Hepatocyte (in vitro differentiated cells): Measurements from ENCODE around the gene SYTL1. TPM values are rescaled to one million over a fixed set of nuclear protein-coding genes. Genes with fewer than 3 reads are reported as not detected.

Experiments used
- DNase-seq: peaks from one replicate; pipeline ENCODE4 v3.0.0-alpha.2; 2016; ENCODE audit warnings: low spot score
- H2AFZ ChIP-seq: fragments of 200-600 bp; sonication (generic); 2 replicates; pipeline ENCODE4 v1.6.0; 2016; ENCODE audit warnings: antibody characterized with exemption, mild to moderate bottlenecking
- H3K27ac ChIP-seq: fragments of 200-600 bp; sonication (generic); 2 replicates; pipeline ENCODE4 v1.5.1; 2016; ENCODE audit warnings: mild to moderate bottlenecking
- H3K27me3 ChIP-seq: fragments of 200-600 bp; sonication (generic); 2 replicates; pipeline ENCODE4 v1.6.1; 2016
- H3K36me3 ChIP-seq: fragments of 200-600 bp; sonication (generic); replicated peaks from 2 replicates; pipeline ENCODE4 v1.5.1; 2016; ENCODE audit warnings: low read depth; ENCODE audit not compliant: insufficient read depth
- H3K4me1 ChIP-seq: fragments of 200-600 bp; sonication (generic); 2 replicates; pipeline ENCODE4 v1.5.1; 2016; ENCODE audit warnings: mild to moderate bottlenecking, moderate library complexity; ENCODE audit not compliant: insufficient read depth
- H3K4me2 ChIP-seq: fragments of 200-600 bp; sonication (generic); 2 replicates; pipeline ENCODE4 v1.6.0; 2016
- H3K4me3 ChIP-seq: fragments of 200-600 bp; sonication (generic); 2 replicates; pipeline ENCODE4 v1.5.1; 2016; ENCODE audit warnings: mild to moderate bottlenecking
- H3K79me2 ChIP-seq: fragments of 200-600 bp; sonication (generic); 2 replicates; pipeline ENCODE4 v1.6.0; 2017; ENCODE audit warnings: mild to moderate bottlenecking
- H3K9me2 ChIP-seq: fragments of 200-600 bp; sonication (generic); replicated peaks from 2 replicates; pipeline ENCODE4 v1.6.0; 2017; ENCODE audit warnings: mild to moderate bottlenecking; ENCODE audit not compliant: insufficient read depth
- H3K9me3 ChIP-seq: fragments of 200-600 bp; sonication (generic); 2 replicates; pipeline ENCODE4 v1.5.1; 2016; ENCODE audit warnings: low read depth, mild to moderate bottlenecking
- H4K20me1 ChIP-seq: fragments of 200-600 bp; sonication (generic); 2 replicates; pipeline ENCODE4 v1.6.0; 2016; ENCODE audit warnings: mild to moderate bottlenecking; ENCODE audit not compliant: insufficient read depth, poor library complexity, severe bottlenecking
- EZH2 ChIP-seq: fragments of 200-600 bp; sonication (generic); IDR thresholded peaks from 2 replicates; pipeline ENCODE4 v1.6.1; 2016; ENCODE audit warnings: antibody characterized with exemption, mild to moderate bottlenecking, borderline replicate concordance
- EZH2phosphoT487 ChIP-seq: fragments of 200-600 bp; sonication (generic); IDR thresholded peaks from one replicate; pipeline ENCODE4 v1.6.1; 2018; ENCODE audit warnings: antibody characterized with exemption, mild to moderate bottlenecking, low read depth, moderate library complexity; ENCODE audit not compliant: unreplicated experiment, severe bottlenecking
- WGBS: methylation state at CpG from one replicate; pipeline ENCODE4 v1.1.6; 2016; ENCODE audit warnings: low lambda C conversion rate; ENCODE audit errors: missing lambda C conversion rate; 5-methylcytosine and 5-hydroxymethylcytosine counted together
- polyA plus RNA-seq: library from polyadenylated mRNA; unstranded; fragments of >200 nt; fragmentation: Nextera tagmentation; extraction: Ambion mirVana; gene quantifications from 2 replicates; pipeline ENCODE4 v1.2.1, GENCODE V29; 2016
- total RNA-seq: library from RNA; depleted of rRNA; stranded (reverse); fragments of >200 nt; gene quantifications from 2 replicates; pipeline ENCODE4 v1.2.3, GENCODE V29; 2014
- TF ChIP-seq, protein P1 (sequence below): fragments of 200-600 bp; sonication (generic); IDR thresholded peaks from 2 replicates; pipeline ENCODE4 v1.5.1; 2016; ENCODE audit warnings: antibody characterized with exemption, mild to moderate bottlenecking; ENCODE audit not compliant: poor library complexity

Gene SYTL1
- total and polyA plus RNA-seq, 2 experiments from 2014 or later = 12.1 to 21.7 TPM

DNA sequence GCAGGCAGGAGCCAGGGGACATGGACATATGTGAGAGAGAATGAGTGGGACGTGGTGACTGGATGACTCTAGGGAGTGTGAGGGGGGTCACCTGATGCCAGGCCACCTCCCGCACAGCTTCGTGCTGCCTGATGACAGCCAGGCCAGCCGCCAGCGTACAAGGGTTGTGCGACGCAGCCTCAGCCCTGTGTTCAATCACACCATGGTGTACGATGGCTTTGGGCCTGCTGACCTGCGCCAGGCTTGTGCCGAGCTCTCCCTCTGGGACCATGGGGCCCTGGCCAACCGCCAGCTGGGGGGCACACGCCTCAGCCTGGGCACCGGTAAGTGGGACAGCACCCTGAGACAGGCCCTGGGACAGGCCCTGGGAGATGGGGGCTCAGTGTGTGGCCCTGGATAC lies 11.3 kb downstream of the SYTL1 start:
- 97% methylated on average over 13 of the region's 13 CpGs for WGBS
- H4K20me1 ChIP-seq = no peaks in the 10 kb centered on the region
- H3K36me3 ChIP-seq = no peaks in the 10 kb centered on the region
- H3K79me2 ChIP-seq = no peaks in the 10 kb centered on the region
- H3K4me2 ChIP-seq = no peak overlapping the region
- no peak overlapping the region for H3K27ac ChIP-seq
- TF ChIP-seq, protein P1, sequence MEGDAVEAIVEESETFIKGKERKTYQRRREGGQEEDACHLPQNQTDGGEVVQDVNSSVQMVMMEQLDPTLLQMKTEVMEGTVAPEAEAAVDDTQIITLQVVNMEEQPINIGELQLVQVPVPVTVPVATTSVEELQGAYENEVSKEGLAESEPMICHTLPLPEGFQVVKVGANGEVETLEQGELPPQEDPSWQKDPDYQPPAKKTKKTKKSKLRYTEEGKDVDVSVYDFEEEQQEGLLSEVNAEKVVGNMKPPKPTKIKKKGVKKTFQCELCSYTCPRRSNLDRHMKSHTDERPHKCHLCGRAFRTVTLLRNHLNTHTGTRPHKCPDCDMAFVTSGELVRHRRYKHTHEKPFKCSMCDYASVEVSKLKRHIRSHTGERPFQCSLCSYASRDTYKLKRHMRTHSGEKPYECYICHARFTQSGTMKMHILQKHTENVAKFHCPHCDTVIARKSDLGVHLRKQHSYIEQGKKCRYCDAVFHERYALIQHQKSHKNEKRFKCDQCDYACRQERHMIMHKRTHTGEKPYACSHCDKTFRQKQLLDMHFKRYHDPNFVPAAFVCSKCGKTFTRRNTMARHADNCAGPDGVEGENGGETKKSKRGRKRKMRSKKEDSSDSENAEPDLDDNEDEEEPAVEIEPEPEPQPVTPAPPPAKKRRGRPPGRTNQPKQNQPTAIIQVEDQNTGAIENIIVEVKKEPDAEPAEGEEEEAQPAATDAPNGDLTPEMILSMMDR = no peak
- no peak for TF ChIP-seq EZH2phosphoT487
- TF ChIP-seq EZH2 = no peak
- H3K9me2 ChIP-seq = no peaks in the 10 kb centered on the region
- H3K9me3 ChIP-seq = no peaks in the 10 kb centered on the region
- H3K4me3 ChIP-seq = no peak overlapping the region
- no peaks in the 10 kb centered on the region for H3K27me3 ChIP-seq
- H3K4me1 ChIP-seq = peaks cover 29% of the 10 kb centered on the region
- no peak overlapping the region for H2AFZ ChIP-seq
- no peak for DNase-seq

DNA sequence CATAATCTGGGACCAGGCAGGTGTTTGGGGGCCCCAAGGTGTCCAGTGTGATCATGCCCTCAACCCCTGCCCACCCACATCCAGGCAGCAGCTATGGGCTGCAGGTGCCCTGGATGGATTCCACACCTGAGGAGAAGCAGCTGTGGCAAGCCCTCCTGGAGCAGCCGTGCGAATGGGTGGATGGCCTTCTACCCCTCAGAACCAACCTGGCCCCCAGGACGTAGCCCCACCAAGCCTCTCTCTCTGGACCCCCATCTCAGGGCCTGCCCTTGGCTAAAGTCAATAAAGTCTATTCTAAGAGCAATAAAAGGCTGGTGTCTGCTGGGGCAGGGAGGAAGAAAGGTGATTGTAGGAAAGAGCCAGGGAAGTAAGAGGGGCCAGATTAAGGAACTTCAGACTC lies 11.8 kb downstream of the SYTL1 start:
- Histone ChIP-seq H3K4me1 (peaks cover 29% of the 10 kb centered on the region), H3K27ac (no peak overlapping the region), H3K4me3 (no peak overlapping the region), H2AFZ (no peak overlapping the region), H3K9me2 (no peaks in the 10 kb centered on the region), H3K4me2 (no peak overlapping the region), H3K79me2 (no peaks in the 10 kb centered on the region), H4K20me1 (no peaks in the 10 kb centered on the region), H3K27me3 (no peaks in the 10 kb centered on the region), H3K9me3 (no peaks in the 10 kb centered on the region), H3K36me3 (no peaks in the 10 kb centered on the region)
- DNase-seq = no peak
- TF ChIP-seq EZH2phosphoT487 (no peak), EZH2 (no peak)
- TF ChIP-seq, protein P1 = no peak
- WGBS = 96% methylated on average over 3 of the region's 3 CpGs

DNA sequence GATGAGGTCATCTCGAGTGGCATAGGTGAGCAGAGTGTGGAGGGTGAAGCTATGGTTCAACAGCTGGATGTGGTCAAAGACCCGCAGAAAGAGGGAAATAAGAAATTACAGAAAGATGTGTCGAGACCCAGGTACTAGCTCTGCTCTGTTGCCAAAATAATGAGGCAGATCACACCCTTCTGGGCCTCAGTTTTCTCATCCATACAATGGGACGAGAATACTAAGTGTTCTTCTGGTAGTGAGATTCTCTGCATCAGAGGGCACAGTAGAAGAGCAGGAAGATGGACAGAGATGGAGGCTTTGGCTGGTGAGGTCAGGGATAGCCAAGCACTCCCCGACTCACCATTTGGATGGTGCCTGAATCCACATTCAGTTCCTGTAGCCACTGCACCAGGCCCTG lies 13.9 kb downstream of the SYTL1 start:
- Histone ChIP-seq H3K27ac (no peak overlapping the region), H3K36me3 (no peaks in the 10 kb centered on the region), H3K4me3 (no peak overlapping the region), H3K9me2 (no peaks in the 10 kb centered on the region), H3K79me2 (no peaks in the 10 kb centered on the region), H2AFZ (no peak overlapping the region), H3K9me3 (no peaks in the 10 kb centered on the region), H3K27me3 (no peaks in the 10 kb centered on the region), H4K20me1 (no peaks in the 10 kb centered on the region), H3K4me1 (peaks cover 11% of the 10 kb centered on the region), H3K4me2 (no peak overlapping the region)
- WGBS = 89% methylated on average over 5 of the region's 5 CpGs
- TF ChIP-seq EZH2 = no peak
- no peak for TF ChIP-seq EZH2phosphoT487
- TF ChIP-seq, protein P1 = no peak
- no peak for DNase-seq

DNA sequence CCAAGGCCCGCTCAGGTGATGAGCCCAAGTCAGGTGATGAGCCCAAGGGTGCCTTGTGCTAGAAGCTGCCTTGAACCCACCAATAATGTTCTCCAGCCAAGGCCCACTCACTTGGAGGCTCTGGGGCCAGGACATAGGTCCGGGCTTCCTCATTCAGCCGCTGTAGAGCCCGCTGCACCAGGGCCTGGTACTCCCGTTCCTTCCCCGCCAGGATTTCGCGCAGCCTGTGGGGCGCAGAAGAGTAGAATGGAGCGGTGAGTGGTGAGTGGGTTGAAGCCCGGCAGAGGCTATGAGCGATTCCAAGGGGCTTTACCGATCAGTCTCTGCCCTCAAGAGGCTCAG lies 14.4 kb downstream of the SYTL1 start:
- Histone ChIP-seq H4K20me1 (no peaks in the 10 kb centered on the region), H3K27me3 (no peaks in the 10 kb centered on the region), H3K79me2 (no peaks in the 10 kb centered on the region), H3K9me2 (no peaks in the 10 kb centered on the region), H2AFZ (no peak overlapping the region), H3K36me3 (no peaks in the 10 kb centered on the region), H3K4me3 (no peak overlapping the region), H3K4me2 (no peak overlapping the region), H3K27ac (no peak overlapping the region), H3K4me1 (peaks cover 5% of the 10 kb centered on the region), H3K9me3 (no peaks in the 10 kb centered on the region)
- no peak for DNase-seq
- TF ChIP-seq, protein P1 = no peak
- TF ChIP-seq EZH2 (no peak), EZH2phosphoT487 (no peak)
- WGBS = 95% methylated on average over 13 of the region's 13 CpGs
